Neural progenitor cell (in vitro differentiated cells): ENCODE results near the gene SKOR1.

Experiments
- EZH2 ChIP-seq: fragments of 200-600 bp; sonication (generic); IDR thresholded peaks from 2 replicates; pipeline ENCODE4 v1.6.1; 2017; ENCODE audit warnings: antibody characterized with exemption, mild to moderate bottlenecking, moderate library complexity
- TF ChIP-seq, protein P1 (sequence below): fragments of 200-600 bp; sonication (generic); IDR thresholded peaks from 2 replicates; pipeline ENCODE4 v1.5.1; 2017; ENCODE audit warnings: antibody characterized with exemption, mild to moderate bottlenecking

DNA sequence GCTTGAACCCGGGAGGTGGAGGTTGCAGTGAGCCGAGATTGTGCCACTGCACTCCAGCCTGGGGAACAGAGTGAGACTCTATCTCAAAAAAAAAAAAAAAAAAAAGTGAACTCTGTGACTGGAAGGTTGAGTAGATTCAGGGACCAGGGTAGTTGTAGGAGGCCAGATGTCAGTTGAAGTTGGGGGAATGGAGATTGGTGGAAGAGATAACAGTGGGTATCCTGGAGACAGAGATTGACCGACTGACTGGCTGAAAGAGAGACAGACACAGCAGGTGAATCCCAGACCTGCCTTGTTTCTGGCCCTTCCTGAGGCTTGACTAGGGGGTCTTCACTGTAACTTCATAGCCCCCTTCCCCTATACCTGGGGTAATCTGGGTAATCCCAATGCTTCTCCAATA, 36.7 kb downstream of the SKOR1 start:
- TF ChIP-seq, protein P1, sequence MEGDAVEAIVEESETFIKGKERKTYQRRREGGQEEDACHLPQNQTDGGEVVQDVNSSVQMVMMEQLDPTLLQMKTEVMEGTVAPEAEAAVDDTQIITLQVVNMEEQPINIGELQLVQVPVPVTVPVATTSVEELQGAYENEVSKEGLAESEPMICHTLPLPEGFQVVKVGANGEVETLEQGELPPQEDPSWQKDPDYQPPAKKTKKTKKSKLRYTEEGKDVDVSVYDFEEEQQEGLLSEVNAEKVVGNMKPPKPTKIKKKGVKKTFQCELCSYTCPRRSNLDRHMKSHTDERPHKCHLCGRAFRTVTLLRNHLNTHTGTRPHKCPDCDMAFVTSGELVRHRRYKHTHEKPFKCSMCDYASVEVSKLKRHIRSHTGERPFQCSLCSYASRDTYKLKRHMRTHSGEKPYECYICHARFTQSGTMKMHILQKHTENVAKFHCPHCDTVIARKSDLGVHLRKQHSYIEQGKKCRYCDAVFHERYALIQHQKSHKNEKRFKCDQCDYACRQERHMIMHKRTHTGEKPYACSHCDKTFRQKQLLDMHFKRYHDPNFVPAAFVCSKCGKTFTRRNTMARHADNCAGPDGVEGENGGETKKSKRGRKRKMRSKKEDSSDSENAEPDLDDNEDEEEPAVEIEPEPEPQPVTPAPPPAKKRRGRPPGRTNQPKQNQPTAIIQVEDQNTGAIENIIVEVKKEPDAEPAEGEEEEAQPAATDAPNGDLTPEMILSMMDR = no peak
- TF ChIP-seq EZH2 = no peak
